Measurements from ENCODE around the gene RAB26.

RAB26 gene

DNA sequence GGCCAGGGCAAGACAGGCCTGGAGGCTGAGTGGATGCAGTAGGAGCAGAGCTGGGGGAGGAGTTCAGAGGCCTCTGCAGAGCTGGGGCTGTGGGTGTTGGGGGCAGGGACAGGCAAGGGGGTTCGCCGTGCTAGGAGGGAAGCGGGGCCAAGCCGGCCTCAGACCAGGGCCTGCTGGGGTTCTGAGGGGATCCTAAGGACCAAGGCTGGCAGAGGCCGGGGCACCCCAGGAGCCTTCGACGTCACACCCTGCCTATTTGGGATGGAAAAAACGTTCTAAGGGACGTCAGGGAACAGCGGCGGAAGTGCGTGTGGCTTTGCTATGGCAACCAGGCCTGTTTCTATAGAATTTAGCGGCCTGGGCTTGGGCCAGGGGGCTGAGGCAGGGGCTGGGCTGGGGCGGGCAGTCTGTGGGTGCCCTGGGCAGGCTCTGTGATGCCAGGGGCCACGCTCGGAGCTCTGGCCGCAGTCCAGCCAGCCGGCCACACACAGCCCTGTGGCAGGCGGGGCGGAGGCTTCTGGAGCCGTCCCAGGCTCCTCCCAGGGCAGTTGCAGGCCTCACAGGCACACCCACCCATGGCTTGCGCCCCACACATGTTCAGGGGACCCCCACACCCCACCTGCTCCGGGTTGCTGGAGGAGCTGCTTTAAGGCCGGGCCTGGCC lies 10.9 kb downstream of the RAB26 start:
- no peak for DNase-seq (ENCODE audit: low read depth in 2 of 2)

DNA sequence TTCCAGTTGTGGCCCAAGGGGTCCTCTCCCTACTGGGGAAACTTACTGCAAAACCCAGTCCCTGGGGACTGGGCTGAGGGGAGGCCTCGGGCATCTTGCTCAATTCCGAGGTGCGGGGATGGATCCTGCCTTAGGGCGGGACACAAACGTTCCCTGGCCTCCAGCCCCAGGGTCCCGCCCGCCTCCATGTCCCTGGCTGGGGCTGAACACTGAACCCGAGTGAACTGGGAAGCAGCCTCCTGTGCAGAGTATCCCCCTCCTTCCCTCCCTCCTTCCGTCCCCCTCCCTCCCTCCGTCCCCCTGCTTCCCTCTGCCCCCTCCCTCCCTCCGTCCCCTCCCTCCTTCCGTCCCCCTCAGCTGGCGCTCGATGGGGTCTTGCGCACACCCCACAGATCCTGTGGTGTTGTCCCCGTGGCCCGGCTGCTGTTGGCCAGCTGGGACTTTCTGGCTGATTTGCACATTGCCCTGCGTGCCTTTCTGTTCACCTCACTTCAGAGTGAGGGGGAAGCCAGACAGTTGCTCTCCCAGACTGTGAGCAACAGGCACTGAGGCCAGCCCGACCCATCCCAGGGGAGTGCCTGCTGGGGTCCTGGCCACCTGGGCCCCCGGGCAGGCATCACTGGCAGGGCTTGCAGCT lies 12.6 kb downstream of the RAB26 start:
- no peak for DNase-seq (ENCODE audit: low read depth in 2 of 2)

GRCh38 chr16:2161911-2162310 lies 13.5 kb downstream of the RAB26 start:
- DNase-seq (ENCODE audit: low read depth in 2 of 2), result no peak

GRCh38 chr16:2162676-2163118 lies 14.3 kb downstream of the RAB26 start:
- no peak for DNase-seq (ENCODE audit: low read depth in 2 of 2)

DNA sequence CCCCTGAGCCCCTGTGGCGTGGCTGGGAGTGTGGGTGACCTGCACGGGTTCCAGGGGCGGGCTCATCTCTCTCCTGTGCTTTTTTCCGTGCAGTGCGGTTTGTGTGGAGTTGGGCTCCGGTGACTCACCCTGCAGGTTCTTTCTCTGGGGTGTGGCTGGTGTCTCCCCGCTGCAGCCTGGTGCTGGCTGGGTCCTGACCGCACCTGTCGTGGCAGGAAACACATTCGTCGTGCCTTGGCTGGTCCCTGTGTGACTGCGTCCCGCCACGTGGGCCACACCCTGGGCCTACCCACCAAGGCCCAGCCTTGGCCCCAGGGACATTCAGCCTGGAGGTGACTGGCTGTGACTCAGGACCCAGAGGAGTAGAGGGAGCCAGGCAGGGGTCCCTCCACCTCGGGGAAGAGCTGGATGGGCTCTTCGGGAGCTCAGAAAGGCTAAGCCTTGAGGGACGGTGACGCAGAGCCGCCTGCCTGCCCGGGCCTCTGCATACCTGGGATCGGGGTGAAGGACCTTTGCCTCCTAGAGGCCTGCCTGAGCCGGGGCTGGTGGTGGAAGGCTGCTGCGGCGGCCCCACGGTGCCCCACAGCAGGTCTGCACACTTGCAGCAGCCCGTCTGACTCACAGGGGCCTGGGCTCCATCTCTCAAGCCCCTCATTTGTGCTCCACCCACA lies 14.9 kb downstream of the RAB26 start:
- DNase-seq (ENCODE audit: low read depth in 2 of 2), result no peak

DNA sequence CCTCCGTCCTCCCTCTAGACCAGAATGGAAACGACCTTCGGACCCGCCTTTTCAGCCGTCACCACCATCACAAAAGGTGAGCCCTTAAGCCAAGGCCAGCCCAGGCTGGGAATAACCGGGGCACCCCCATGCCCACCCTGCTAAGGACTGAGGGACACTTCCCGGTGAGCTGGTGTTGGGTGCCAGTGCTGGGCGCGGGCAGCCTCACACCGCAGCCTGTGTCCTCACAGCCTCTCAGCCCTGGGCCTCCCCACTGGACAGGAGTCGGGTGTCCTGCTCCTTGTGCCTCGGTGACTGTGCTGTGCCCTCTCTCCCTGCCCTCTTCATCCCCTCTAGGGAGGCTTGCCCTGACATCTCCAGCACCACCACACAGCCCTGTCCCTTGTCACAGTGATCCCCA lies 17.4 kb downstream of the RAB26 start:
- no peak for DNase-seq (ENCODE audit: low read depth in 2 of 2)

DNA sequence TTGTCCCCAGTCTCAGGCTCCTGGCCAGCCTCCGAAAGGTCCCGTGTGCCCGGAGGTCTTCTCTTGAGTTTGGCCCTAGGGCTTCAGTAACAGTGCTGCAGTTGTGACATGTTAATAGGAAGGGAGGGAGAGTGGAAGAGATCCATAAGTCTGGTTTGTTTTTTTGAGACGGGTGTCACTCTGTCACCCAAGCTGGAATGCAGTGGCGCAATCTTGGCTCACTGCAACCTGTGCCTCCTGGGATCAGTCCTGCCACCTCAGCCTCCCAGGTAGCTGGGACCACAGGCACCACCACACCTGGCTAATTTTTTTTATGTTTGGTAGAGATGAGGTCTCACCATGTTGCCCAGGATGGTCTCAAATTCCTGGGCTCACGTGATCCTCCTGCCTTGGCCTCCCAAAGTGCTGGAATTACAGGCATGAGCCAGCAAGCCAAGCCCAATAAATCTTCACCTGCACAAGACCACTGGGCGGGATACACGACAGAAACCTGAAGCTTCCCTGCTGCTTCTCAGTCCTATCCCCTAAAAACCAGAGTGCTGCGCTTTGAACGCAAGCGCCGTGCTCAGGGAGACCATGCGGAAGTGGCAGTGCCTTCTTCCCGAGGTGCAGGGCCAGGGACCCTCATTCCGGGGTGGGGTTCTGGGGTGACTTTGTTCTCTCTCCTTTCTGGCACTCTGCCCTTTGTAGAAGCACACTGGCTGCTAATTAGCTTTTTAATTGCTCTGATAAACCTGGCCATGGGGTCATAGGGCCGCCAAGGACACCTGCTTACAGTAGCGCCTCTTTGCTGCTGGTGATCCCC lies 18.0 kb downstream of the RAB26 start:
- no peak for DNase-seq (ENCODE audit: low read depth in 2 of 2)

DNA sequence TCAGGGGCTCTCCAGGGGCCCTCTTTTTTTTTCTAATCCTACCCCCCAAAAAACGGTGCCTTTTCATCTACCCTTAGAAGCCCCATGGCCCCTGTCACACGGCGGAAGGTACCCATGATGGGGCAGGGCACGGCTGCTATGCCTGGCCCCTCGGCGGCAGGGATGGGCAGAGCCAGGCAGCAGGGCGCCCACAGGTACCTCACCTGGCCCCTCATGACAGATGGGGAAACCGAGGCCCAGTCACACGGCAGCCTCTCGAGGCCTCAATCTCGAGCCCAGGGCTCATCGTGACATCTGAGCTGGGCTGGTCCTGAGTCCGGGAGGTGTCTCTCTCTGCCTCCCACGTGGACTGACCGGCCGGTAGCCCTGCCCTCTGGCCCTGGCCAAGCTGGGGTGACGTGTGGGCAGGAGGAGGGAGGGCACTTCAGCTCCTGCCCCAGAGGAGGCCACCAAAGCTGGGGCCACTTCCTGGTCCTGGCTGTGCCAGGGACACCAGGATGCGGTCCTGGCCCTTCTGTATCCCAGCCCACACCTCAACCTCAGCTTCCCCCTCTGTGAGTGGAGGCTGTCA lies 18.7 kb downstream of the RAB26 start:
- no peak for DNase-seq (ENCODE audit: low read depth in 2 of 2)

DNA sequence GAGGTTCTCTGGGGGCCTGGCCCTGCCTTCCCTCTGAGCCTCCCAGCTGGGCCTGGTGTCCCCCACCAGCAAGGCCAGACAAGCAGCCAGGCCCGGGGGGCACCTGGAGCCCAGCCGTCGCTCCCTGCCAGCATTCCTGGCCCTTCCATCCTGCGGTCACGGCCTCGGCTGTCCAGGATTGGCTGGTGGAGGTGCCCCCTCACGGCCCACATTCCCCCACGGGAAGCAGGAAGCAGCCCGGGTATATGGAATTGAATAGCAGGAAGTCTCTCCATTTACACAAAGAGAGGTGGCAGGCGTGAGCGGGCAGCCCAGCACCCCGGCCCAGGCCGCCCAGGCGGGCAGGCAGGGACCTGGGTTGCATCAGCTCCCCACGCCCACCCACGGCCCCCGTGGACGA lies 21.7 kb downstream of the RAB26 start:
- no peak for DNase-seq (ENCODE audit: low read depth in 2 of 2)

DNA sequence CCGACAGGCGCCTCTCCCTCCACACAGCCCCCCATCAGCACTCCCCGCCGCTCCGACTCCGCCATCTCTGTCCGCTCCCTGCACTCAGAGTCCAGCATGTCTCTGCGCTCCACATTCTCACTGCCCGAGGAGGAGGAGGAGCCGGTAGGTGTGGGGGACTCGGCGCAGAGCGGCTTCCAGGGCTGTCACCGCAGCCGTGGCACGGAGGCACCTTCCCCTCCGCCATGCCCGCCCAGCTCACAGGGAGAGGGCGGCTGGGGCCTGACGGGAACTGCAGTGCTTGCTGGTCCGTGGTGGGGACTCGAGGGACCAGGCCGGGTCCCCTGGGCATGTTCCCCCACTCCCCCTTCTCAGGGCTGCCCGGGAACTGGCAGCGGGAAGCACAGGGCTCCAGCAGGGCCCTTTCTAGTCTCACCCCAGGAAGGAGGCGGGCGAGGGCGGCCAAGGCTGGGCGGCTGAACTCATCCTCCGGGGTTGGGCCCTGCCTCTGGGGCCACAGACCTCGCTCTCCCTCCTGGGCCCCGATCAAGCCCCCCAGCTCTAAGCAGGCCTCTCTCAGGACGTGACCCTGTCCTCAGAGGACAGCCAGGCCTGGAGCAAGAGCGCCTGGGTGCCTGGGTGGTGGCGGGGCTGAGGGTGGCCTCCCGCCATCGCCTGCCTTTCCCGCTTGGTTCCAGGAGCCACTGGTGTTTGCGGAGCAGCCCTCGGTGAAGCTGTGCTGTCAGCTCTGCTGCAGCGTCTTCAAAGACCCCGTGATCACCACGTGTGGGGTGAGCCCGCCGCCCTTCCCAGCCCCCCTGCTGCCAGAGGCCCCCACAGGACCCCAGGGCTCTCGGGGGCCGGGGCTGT lies 22.4 kb downstream of the RAB26 start:
- no peak for DNase-seq (ENCODE audit: low read depth in 2 of 2)

- no peak for DNase-seq (ENCODE audit: low read depth in 2 of 2)
Observed at GRCh38 chr16:2171601-2172178, 23.3 kb downstream of the RAB26 start.

DNA sequence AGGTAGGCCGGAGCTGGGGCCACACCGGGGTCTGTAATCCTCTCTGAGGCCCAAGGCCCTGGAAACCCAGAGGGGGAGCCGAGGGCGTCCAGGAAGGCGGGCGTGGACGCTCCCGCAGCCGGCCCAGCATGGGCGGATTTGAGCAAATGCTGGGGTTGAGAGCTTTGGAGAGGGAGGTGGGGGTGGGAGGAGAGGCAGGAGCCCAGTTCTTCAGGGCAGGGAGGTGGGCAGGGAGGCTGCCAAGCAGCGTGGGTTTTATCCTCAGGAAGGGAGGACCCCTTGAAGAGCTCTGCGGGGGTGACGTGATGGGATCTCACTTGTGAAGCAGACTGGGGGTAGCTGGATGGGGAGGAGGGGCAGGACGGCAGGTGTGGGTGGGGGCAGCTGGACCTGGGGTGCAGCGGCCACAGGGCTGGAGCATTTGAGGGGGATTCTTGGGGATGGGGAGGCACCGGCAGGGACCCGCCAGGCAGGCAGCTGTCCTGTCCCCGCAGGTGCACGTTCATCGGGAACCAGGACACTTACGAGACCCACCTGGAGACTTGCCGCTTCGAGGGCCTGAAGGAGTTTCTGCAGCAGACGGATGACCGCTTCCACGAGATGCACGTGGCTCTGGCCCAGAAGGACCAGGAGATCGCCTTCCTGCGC lies 24.4 kb downstream of the RAB26 start:
- no peak for DNase-seq (ENCODE audit: low read depth in 2 of 2)

DNA sequence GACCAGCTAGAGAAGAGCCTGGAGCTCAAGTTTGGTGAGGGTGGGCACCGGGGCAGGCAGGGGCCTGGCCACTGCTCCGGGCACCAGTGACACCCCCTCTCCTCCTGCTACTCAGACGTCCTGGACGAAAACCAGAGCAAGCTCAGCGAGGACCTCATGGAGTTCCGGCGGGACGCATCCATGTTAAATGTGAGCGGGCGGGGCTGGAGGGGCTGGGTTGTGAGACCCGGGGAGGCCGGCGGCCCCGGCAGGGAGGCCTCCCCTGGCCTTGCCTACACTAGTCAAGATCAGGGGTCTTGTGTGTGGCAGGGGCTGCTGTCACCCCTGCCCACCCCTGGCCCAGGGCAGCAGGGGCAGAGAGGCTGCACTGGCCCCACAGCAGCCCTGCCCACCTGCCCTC lies 24.9 kb downstream of the RAB26 start:
- DNase-seq (ENCODE audit: low read depth in 2 of 2), result no peak

DNA sequence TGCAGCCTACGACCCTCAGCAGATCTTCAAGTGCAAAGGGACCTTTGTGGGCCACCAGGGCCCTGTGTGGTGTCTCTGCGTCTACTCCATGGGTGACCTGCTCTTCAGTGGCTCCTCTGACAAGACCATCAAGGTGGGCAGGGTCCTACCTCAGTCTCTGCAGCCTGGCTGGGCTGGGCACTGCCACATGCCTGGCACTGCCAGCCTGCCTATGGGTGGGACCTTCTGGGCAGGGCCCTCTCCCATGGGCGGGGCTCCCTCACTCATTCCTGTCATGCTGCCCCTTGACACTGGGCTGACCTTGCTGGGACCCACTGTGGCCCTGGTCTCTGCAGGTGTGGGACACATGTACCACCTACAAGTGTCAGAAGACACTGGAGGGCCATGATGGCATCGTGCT lies 25.5 kb downstream of the RAB26 start:
- DNase-seq (ENCODE audit: low read depth in 2 of 2), result no peak

DNA sequence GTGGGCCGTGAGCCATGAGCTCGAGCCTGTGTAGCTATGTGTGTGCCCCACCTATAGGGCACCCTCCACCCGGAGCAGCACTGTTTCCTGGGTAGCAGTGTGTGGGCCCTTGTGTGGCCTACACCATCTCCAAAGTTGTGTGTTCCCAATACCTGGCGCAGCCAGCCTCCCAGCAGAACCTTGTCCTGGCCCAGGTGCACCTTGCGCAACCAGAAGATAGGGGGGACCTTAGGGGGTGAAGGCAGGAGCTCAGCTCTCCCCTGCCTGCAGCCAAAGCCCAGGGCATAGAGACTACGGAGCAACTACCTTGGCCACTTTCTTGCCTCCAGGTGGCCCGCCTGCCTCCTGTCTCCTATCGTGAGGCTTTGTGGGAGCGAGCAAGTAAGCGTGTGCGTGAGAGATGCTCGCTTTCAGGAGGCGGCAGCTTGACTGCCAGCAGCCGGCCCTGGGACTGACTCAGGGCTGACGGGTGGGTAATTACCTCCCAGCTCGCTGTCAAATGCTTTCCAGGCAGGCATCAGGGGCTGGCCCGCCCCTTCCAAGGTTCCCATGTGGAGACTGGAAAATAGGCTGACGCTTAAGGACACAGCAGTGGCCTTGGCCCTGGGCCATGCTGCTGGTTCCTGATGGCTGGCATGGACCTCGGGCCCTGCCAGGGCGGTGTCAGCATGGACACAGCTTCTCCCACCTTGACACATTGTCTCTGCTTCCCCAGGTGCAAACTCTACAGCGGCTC lies 26.1 kb downstream of the RAB26 start:
- DNase-seq (ENCODE audit: low read depth in 2 of 2), result no peak

DNA sequence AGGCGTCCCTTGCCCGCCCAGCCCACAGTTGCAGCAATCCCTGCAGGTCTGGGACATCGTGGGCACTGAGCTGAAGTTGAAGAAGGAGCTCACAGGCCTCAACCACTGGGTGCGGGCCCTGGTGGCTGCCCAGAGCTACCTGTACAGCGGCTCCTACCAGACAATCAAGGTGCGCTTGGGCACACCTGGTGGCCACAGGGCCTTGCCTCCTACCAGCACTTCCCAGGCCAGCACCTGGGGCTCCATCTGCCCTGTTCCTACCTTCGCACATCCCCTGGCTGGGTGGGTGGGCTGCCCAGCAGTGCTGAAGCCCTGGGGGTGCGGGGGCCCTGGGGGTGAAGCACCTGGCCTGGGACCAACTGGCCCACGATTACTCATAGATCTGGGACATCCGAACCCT lies 27.0 kb downstream of the RAB26 start:
- no peak for DNase-seq (ENCODE audit: low read depth in 2 of 2)

- no peak for DNase-seq (ENCODE audit: low read depth in 2 of 2)
Observed at GRCh38 chr16:2176047-2176446, 27.6 kb downstream of the RAB26 start.

GRCh38 chr16:2177101-2177500 lies 28.7 kb downstream of the RAB26 start:
- DNase-seq (ENCODE audit: low read depth in 2 of 2), result no peak

GRCh38 chr16:2177561-2177960 lies 29.1 kb downstream of the RAB26 start:
- DNase-seq (ENCODE audit: low read depth in 2 of 2), result no peak

All from fibroblast of skin of left quadriceps (primary cell).